Neural cell (in vitro differentiated cells): ENCODE data around the gene EVA1B. TPM values are rescaled to one million over a fixed set of nuclear protein-coding genes. Genes with fewer than 3 reads are reported as not detected.

Experiments
- H2AFZ ChIP-seq: fragments of 200-600, 300-800 bp; sonication (generic), shearing (Covaris generic); 2 replicates; pipeline ENCODE4 v1.6.0; 2014; ENCODE audit warnings: low read depth, mild to moderate bottlenecking, antibody characterized with exemption, low read length, moderate library complexity
- H3F3A ChIP-seq: fragments of 200-600 bp; shearing (Covaris generic); 2 replicates; pipeline ENCODE4 v1.6.1; 2016; ENCODE audit warnings: mild to moderate bottlenecking, moderate library complexity, mixed read lengths, antibody characterized with exemption, low read length; ENCODE audit not compliant: insufficient read depth, poor library complexity, severe bottlenecking
- H3K27ac ChIP-seq: fragments of 200-600, 300-800 bp; sonication (generic), shearing (Covaris generic); 2 replicates; pipeline ENCODE4 v1.5.1; 2014; ENCODE audit warnings: mild to moderate bottlenecking, low read length, moderate library complexity
- H3K27me3 ChIP-seq: fragments of 300-800, 200-600 bp; sonication (generic), shearing (Covaris generic); 2 replicates; pipeline ENCODE4 v1.6.0; 2014; ENCODE audit warnings: mild to moderate bottlenecking, low read depth, low read length, moderate library complexity; ENCODE audit not compliant: insufficient read depth
- H3K36me3 ChIP-seq: fragments of 300-800, 200-600 bp; sonication (generic), shearing (Covaris generic); 2 replicates; pipeline ENCODE4 v1.5.1; 2014; ENCODE audit warnings: mild to moderate bottlenecking, antibody characterized with exemption, low read length, moderate library complexity; ENCODE audit not compliant: insufficient read depth
- H3K4me2 ChIP-seq: fragments of 300-800, 200-600 bp; sonication (generic), shearing (Covaris generic); 2 replicates; pipeline ENCODE4 v1.6.0; 2014; ENCODE audit warnings: mild to moderate bottlenecking, low read length
- H3K4me3 ChIP-seq: fragments of 300-800, 200-600 bp; sonication (generic), shearing (Covaris generic); 2 replicates; pipeline ENCODE4 v1.5.1; 2014; ENCODE audit warnings: mild to moderate bottlenecking, low read length, moderate library complexity
- H3K79me2 ChIP-seq: fragments of 200-600 bp; shearing (Covaris generic); replicated peaks from 2 replicates; pipeline ENCODE4 v1.6.0; 2014; ENCODE audit warnings: mild to moderate bottlenecking, low read length, moderate library complexity; ENCODE audit not compliant: insufficient read depth
- H3K9ac ChIP-seq: fragments of 300-800, 200-600 bp; sonication (generic), shearing (Covaris generic); 2 replicates; pipeline ENCODE4 v1.6.1; 2016; ENCODE audit warnings: mild to moderate bottlenecking, low read length, mixed read lengths
- H3K9me2 ChIP-seq: fragments of 200-600 bp; shearing (Covaris generic); 2 replicates; pipeline ENCODE4 v1.6.1; 2016; ENCODE audit warnings: mild to moderate bottlenecking, low read length, mixed read lengths; ENCODE audit not compliant: insufficient read depth
- H3K9me3 ChIP-seq: fragments of 200-600, 300-800 bp; sonication (generic), shearing (Covaris generic); 2 replicates; pipeline ENCODE4 v1.6.1; 2016; ENCODE audit warnings: mild to moderate bottlenecking, mixed run types, low read length, moderate library complexity, mixed read lengths
- H4K20me1 ChIP-seq: fragments of 200-600 bp; shearing (Covaris generic); 2 replicates; pipeline ENCODE4 v1.6.1; 2016; ENCODE audit warnings: mild to moderate bottlenecking, mixed run types; ENCODE audit not compliant: insufficient read depth
- CTCF ChIP-seq: fragments of 450-650 bp; IDR thresholded peaks from 2 replicates; pipeline ENCODE4 v1.5.1; 2014; ENCODE audit warnings: antibody characterized with exemption, mild to moderate bottlenecking, moderate library complexity; ENCODE audit not compliant: poor library complexity, severe bottlenecking
- EP300 ChIP-seq: fragments of 450-650 bp; conservative IDR thresholded peaks from 2 replicates; pipeline ENCODE4 v1.6.1; 2014; ENCODE audit warnings: antibody characterized with exemption, mild to moderate bottlenecking, moderate library complexity; ENCODE audit not compliant: poor library complexity, severe bottlenecking
- EZH2 ChIP-seq: fragments of 200-600, 300-800 bp; shearing (Covaris generic), sonication (generic); IDR thresholded peaks from 2 replicates; pipeline ENCODE4 v1.6.1; 2014; ENCODE audit warnings: antibody characterized with exemption, low read length, borderline replicate concordance, mild to moderate bottlenecking; ENCODE audit not compliant: insufficient read depth, poor library complexity, severe bottlenecking
- MXI1 ChIP-seq: fragments of 450-650 bp; conservative IDR thresholded peaks from 2 replicates; pipeline ENCODE4 v1.6.1; 2014; ENCODE audit warnings: antibody characterized with exemption, mild to moderate bottlenecking; ENCODE audit not compliant: poor library complexity, severe bottlenecking
- POLR2AphosphoS5 ChIP-seq: IDR thresholded peaks from 2 replicates; pipeline ENCODE4 v1.6.1; 2012
- RAD21 ChIP-seq: fragments of 450-650 bp; conservative IDR thresholded peaks from 2 replicates; pipeline ENCODE4 v1.6.1; 2014; ENCODE audit warnings: antibody characterized with exemption, mild to moderate bottlenecking, moderate library complexity
- REST ChIP-seq: IDR thresholded peaks from 2 replicates; pipeline ENCODE4 v1.6.1; 2012; ENCODE audit warnings: borderline replicate concordance
- SMC3 ChIP-seq: fragments of 450-650 bp; conservative IDR thresholded peaks from 2 replicates; pipeline ENCODE4 v1.6.1; 2014; ENCODE audit warnings: antibody characterized with exemption, mild to moderate bottlenecking, moderate library complexity; ENCODE audit not compliant: poor library complexity
- TAF1 ChIP-seq: IDR thresholded peaks from 2 replicates; pipeline ENCODE4 v1.6.1; 2012; ENCODE audit warnings: low read depth
- polyA plus RNA-seq: library from polyadenylated mRNA; depleted of rRNA; stranded (reverse); fragments of >200 nt; gene quantifications from 2 replicates; pipeline ENCODE4 v1.2.3, GENCODE V29; 2014

The EVA1B gene
- polyA plus RNA-seq, 1 donor from 2014 or later, result 0.25 TPM

- Histone ChIP-seq H3F3A (no peaks in the 10 kb centered on the region), H2AFZ (no peak overlapping the region), H3K79me2 (peaks cover 3% of the 10 kb centered on the region), H3K4me2 (no peak overlapping the region), H3K27me3 (no peaks in the 10 kb centered on the region), H3K9me2 (no peaks in the 10 kb centered on the region), H3K9me3 (no peaks in the 10 kb centered on the region), H3K4me3 (no peak overlapping the region), H4K20me1 (no peaks in the 10 kb centered on the region), H3K36me3 (no peaks in the 10 kb centered on the region), H3K9ac (no peak overlapping the region), H3K27ac (no peak overlapping the region)
- TF ChIP-seq SMC3, result peak; percentile 86
- no peak for TF ChIP-seq REST
- TF ChIP-seq RAD21, result peak; percentile 70
- TF ChIP-seq CTCF, result peak; percentile 88
Measured at GRCh38 chr1:36369061-36369861, 45.8 kb upstream of the EVA1B start.

GRCh38 chr1:36367798-36368197 is 44.4 kb upstream of the EVA1B start:
- TF ChIP-seq REST (no peak), RAD21 (no peak), EP300 (no peak), CTCF (no peak), POLR2AphosphoS5 (no peak), MXI1 (no peak), SMC3 (no peak), TAF1 (no peak), EZH2 (no peak)
- Histone ChIP-seq H3K9ac (no peak overlapping the region), H3K79me2 (peaks cover 3% of the 10 kb centered on the region), H4K20me1 (no peaks in the 10 kb centered on the region), H3K36me3 (no peaks in the 10 kb centered on the region), H2AFZ (no peak overlapping the region), H3K27me3 (no peaks in the 10 kb centered on the region), H3K4me2 (no peak overlapping the region), H3K9me3 (no peaks in the 10 kb centered on the region), H3K4me3 (no peak overlapping the region), H3F3A (no peaks in the 10 kb centered on the region), H3K27ac (no peak overlapping the region), H3K9me2 (no peaks in the 10 kb centered on the region)
